Measurements from ENCODE around the gene RNF223. TPM values are rescaled to one million over a fixed set of nuclear protein-coding genes. Genes with fewer than 3 reads are reported as not detected.
A peak's percentile ranks its signal among the peaks of the same experiment; 100 is the strongest.

The RNF223 gene
- total RNA-seq, 1 experiment from 2014 or later: 6.3 TPM

DNA sequence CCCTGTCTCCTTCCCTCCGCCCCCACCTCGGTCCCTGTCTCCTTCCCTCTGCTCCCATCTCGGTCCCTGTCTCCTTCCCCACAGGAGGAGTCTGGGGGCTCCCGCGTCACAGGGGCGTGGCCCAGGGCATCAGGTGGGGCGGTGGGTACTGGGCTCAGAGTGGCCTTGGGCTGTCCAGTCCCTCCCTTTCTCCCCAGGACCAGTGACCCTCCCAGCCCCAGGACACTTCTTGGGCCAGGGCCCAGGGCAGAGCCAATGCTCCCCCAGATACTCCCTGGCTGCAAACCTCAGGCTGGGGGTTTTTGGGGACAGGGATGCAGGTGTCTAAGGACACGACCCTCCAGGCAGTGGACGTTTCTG is 6.8 kb upstream of the RNF223 start:
- H4K20me1 ChIP-seq (ENCODE audit: insufficient read depth): no peaks in the 10 kb centered on the region
- no peaks in the 10 kb centered on the region for H3K36me3 ChIP-seq (ENCODE audit: control insufficient read depth in 1 of 2, insufficient read depth in 2 of 2, low read length in 2 of 2)
- BruUV-seq (replicated peaks): no TSS peak
- H3K4me2 ChIP-seq (ENCODE audit: low read length): no peak overlapping the region
- H3K27ac ChIP-seq (ENCODE audit: low read depth, low read length): no peak overlapping the region; the same call in 1 of the 2 replicates
- ChIA-PET RAD21 (ENCODE audit: low non-redundant PET in 1 of 2, low total read pairs in 2 of 2, uncharacterized antibody in 2 of 2, unreplicated experiment in 2 of 2) (no interaction called here), CTCF (no interaction called here), POLR2A (no interaction called here)
- no peaks in the 10 kb centered on the region for H3K9me3 ChIP-seq (ENCODE audit: control insufficient read depth in 1 of 2, insufficient read depth in 1 of 2, low read depth in 1 of 2, low read length in 2 of 2)
- H3K4me3 ChIP-seq (replicated peaks in 1 of 2; ENCODE audit: low read depth in 1 of 2, low read length in 2 of 2): no peak overlapping the region
- ATAC-seq (no peak), DNase-seq (ENCODE audit: low read depth, low spot score) (no peak)
- no peaks in the 10 kb centered on the region for H3K27me3 ChIP-seq (ENCODE audit: insufficient read depth, low read length)
- intact Hi-C loops (cut with micrococcal nuclease): no loop called here
- TF ChIP-seq EZH2phosphoT487 (IDR thresholded peaks at IDR 0.05; ENCODE audit: borderline replicate concordance): no peak
- no peak overlapping the region for H2AFZ ChIP-seq (ENCODE audit: low read depth, low read length, poor library complexity, severe bottlenecking)
- peaks cover 10 to 18% of the 10 kb centered on the region in 2 experiments for H3K4me1 ChIP-seq (ENCODE audit: control insufficient read depth in 1 of 2, insufficient read depth in 2 of 2, low read length in 2 of 2)
- H3K79me2 ChIP-seq (ENCODE audit: insufficient read depth, low read length): no peaks in the 10 kb centered on the region
- no peak overlapping the region for H3K9ac ChIP-seq (ENCODE audit: low read length)
- H3K9me2 ChIP-seq (ENCODE audit: insufficient read depth): no peaks in the 10 kb centered on the region

DNA sequence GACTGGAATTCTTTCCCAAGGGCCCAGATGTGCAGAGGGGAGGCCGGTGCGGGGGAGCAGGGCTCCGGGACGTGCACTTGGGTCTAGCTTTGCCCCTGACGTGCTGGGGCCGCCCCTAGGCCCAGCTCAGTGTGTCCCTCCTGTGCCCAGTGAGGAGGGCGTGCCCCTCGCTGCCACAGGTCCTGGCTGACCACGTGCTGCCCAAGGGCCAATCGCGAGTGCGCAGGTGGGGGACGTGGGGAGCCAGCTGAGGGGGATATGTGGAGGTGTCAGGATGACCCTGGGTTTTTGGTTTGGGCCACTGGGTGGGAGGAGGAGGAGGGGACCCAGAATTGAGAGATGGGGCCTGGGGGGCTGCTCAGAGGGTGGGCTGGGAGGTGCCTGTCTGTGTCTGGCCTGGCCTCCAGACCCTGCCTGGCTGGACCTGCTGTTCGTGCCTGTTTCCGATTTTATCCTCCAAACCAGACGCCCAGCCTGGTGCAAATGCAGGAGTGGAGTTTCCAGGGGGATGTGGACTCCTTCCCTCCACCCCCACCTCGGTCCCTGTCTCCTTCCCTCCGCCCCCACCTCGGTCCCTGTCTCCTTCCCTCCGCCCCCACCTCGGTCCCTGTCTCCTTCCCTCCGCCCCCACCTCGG is 6.1 kb upstream of the RNF223 start:
- TF ChIP-seq ELF1 (IDR thresholded peaks at IDR 0.05; ENCODE audit: borderline replicate concordance, low read depth) (no peak), SRF (IDR thresholded peaks at IDR 0.05; ENCODE audit: low read depth) (no peak), POLR2AphosphoS5 (IDR thresholded peaks at IDR 0.05; ENCODE audit: low read depth, low read length) (no peak), POLR2A (IDR thresholded peaks at IDR 0.05; ENCODE audit: borderline replicate concordance, extremely low read depth, insufficient read depth, insufficient read length) (peak; percentile 10)
- TF ChIP-seq, protein P1, sequence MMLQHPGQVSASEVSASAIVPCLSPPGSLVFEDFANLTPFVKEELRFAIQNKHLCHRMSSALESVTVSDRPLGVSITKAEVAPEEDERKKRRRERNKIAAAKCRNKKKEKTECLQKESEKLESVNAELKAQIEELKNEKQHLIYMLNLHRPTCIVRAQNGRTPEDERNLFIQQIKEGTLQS (IDR thresholded peaks at IDR 0.05): no peak
- TF ChIP-seq, protein P2, sequence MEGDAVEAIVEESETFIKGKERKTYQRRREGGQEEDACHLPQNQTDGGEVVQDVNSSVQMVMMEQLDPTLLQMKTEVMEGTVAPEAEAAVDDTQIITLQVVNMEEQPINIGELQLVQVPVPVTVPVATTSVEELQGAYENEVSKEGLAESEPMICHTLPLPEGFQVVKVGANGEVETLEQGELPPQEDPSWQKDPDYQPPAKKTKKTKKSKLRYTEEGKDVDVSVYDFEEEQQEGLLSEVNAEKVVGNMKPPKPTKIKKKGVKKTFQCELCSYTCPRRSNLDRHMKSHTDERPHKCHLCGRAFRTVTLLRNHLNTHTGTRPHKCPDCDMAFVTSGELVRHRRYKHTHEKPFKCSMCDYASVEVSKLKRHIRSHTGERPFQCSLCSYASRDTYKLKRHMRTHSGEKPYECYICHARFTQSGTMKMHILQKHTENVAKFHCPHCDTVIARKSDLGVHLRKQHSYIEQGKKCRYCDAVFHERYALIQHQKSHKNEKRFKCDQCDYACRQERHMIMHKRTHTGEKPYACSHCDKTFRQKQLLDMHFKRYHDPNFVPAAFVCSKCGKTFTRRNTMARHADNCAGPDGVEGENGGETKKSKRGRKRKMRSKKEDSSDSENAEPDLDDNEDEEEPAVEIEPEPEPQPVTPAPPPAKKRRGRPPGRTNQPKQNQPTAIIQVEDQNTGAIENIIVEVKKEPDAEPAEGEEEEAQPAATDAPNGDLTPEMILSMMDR (IDR thresholded peaks at IDR 0.05 in 2 of 3, conservative IDR thresholded peaks at IDR 0.05 in 1 of 3; ENCODE audit: borderline replicate concordance in 1 of 3, insufficient read depth in 1 of 3, low read depth in 2 of 3, low read length in 2 of 3): no peak
- peak overlapping the region; percentile 39 to 44 for H3K4me3 ChIP-seq (replicated peaks in 1 of 2; ENCODE audit: low read depth in 1 of 2, low read length in 2 of 2)
- H4K20me1 ChIP-seq (ENCODE audit: insufficient read depth): no peaks in the 10 kb centered on the region
- H3K36me3 ChIP-seq (ENCODE audit: control insufficient read depth in 1 of 2, insufficient read depth in 2 of 2, low read length in 2 of 2): no peaks in the 10 kb centered on the region
- RAD21 ChIA-PET (ENCODE audit: low non-redundant PET in 1 of 2, low total read pairs in 2 of 2, uncharacterized antibody in 2 of 2, unreplicated experiment in 2 of 2): interaction anchor here in 1 of 2 experiments (1.5 kb wide), 1 partner anchor 36 kb away, joined by 3 read pairs; the partner anchor contains the start of gene C1orf159
- peak overlapping the region; percentile 95 for H3K27ac ChIP-seq (ENCODE audit: low read depth, low read length)
- H3K4me1 ChIP-seq (ENCODE audit: control insufficient read depth in 1 of 2, insufficient read depth in 2 of 2, low read length in 2 of 2): peaks cover 10 to 21% of the 10 kb centered on the region in 2 experiments
- no TSS peak for BruUV-seq (replicated peaks)
- no peaks in the 10 kb centered on the region for H3K27me3 ChIP-seq (ENCODE audit: insufficient read depth, low read length)
- H3K9me2 ChIP-seq (ENCODE audit: insufficient read depth): no peaks in the 10 kb centered on the region
- H3K79me2 ChIP-seq (ENCODE audit: insufficient read depth, low read length): no peaks in the 10 kb centered on the region
- H3K4me2 ChIP-seq (ENCODE audit: low read length): peak overlapping the region; percentile 84
- ATAC-seq (peak; percentile 88), DNase-seq (ENCODE audit: low read depth, low spot score) (peak; percentile 42)
- CTCF ChIA-PET: interaction anchor here (1.7 kb wide), 1 partner anchor 78 kb away, joined by 4 read pairs; no protein-coding TSS in a partner anchor
- no peak overlapping the region for H2AFZ ChIP-seq (ENCODE audit: low read depth, low read length, poor library complexity, severe bottlenecking)
- H3K9ac ChIP-seq (ENCODE audit: low read length): peak overlapping the region; percentile 71
- no peaks in the 10 kb centered on the region for H3K9me3 ChIP-seq (ENCODE audit: control insufficient read depth in 1 of 2, insufficient read depth in 1 of 2, low read depth in 1 of 2, low read length in 2 of 2)
- POLR2A ChIA-PET: interaction anchor here (0.6 to 0.8 kb wide), 3 partner anchors 10 to 78 kb away, joined by 3 to 4 read pairs (median 3); no protein-coding TSS in a partner anchor
- intact Hi-C loops (cut with micrococcal nuclease): no loop called here
